Retinal pigment epithelial cell (primary cell): ENCODE data around the gene DBH.

Experiments
- DNase-seq: peaks from one replicate; pipeline ENCODE4 v3.0.0-alpha.2; 2010; ENCODE audit warnings: low read depth
- H3K4me3 ChIP-seq: 2 replicates; pipeline ENCODE4 v1.5.1; 2011; ENCODE audit warnings: mild to moderate bottlenecking, low read length, control low read depth, moderate library complexity
- CTCF ChIP-seq: conservative IDR thresholded peaks from 2 replicates; pipeline ENCODE4 v1.5.1; 2011; ENCODE audit warnings: low read depth, low read length, control low read depth, inconsistent platforms

The DBH gene

GRCh38 chr9:133632806-133633680, 3.1 kb upstream of the DBH start:
- no peak for DNase-seq
- TF ChIP-seq CTCF: no peak
- H3K4me3 ChIP-seq: no peak overlapping the region

- no peak for TF ChIP-seq CTCF
- DNase-seq: no peak
- H3K4me3 ChIP-seq: no peak overlapping the region
Measured at GRCh38 chr9:133633681-133634080, 2.5 kb upstream of the DBH start.

GRCh38 chr9:133634081-133634691, 2.0 kb upstream of the DBH start:
- no peak for DNase-seq
- no peak for TF ChIP-seq CTCF
- H3K4me3 ChIP-seq: no peak overlapping the region

- DNase-seq: no peak
- H3K4me3 ChIP-seq: no peak overlapping the region
- TF ChIP-seq CTCF: no peak
Measured at GRCh38 chr9:133635098-133635497, 1.1 kb upstream of the DBH start.

- no peak for DNase-seq
- no peak for TF ChIP-seq CTCF
- H3K4me3 ChIP-seq: no peak overlapping the region
Measured at GRCh38 chr9:133636902-133637301, 739 bp downstream of the DBH start.

GRCh38 chr9:133637451-133638055, 1.4 kb downstream of the DBH start:
- TF ChIP-seq CTCF: no peak
- DNase-seq: no peak
- H3K4me3 ChIP-seq: no peak overlapping the region

- no peak overlapping the region for H3K4me3 ChIP-seq
- TF ChIP-seq CTCF: no peak
- no peak for DNase-seq
Measured at GRCh38 chr9:133638076-133638475, 1.9 kb downstream of the DBH start.
